HUES48 (cell line): ENCODE data around the gene DLG2.

Experiments used
- H3K27ac ChIP-seq: one replicate; pipeline ENCODE4 v1.7.0; 2013; ENCODE audit warnings: low read depth, low read length, inconsistent platforms
- H3K27me3 ChIP-seq: 2 replicates; pipeline ENCODE4 v1.6.1; 2013; ENCODE audit warnings: mild to moderate bottlenecking, low read length; ENCODE audit not compliant: control insufficient read depth, insufficient read depth
- H3K36me3 ChIP-seq: 2 replicates; pipeline ENCODE4 v1.6.1; 2013; ENCODE audit warnings: low read length; ENCODE audit not compliant: control insufficient read depth, insufficient read depth
- H3K4me1 ChIP-seq: 2 replicates; pipeline ENCODE4 v1.6.1; 2013; ENCODE audit warnings: mild to moderate bottlenecking, low read length; ENCODE audit not compliant: control insufficient read depth, insufficient read depth
- H3K4me3 ChIP-seq: 2 replicates; pipeline ENCODE4 v1.5.1; 2013; ENCODE audit warnings: mild to moderate bottlenecking, low read depth, low read length
- H3K9ac ChIP-seq: 2 replicates; pipeline ENCODE4 v1.6.1; 2013; ENCODE audit warnings: mild to moderate bottlenecking, low read depth, low read length, moderate library complexity
- H3K9me3 ChIP-seq: 2 replicates; pipeline ENCODE4 v1.6.1; 2013; ENCODE audit warnings: low read length; ENCODE audit not compliant: control insufficient read depth, insufficient read depth

Gene DLG2

GRCh38 chr11:85551881-85552280 is 75.3 kb downstream of the DLG2 start:
- Histone ChIP-seq H3K27ac (no peak overlapping the region), H3K27me3 (no peaks in the 10 kb centered on the region), H3K9me3 (peaks cover 16% of the 10 kb centered on the region), H3K9ac (no peak overlapping the region), H3K36me3 (no peaks in the 10 kb centered on the region), H3K4me1 (peaks cover 6% of the 10 kb centered on the region; the same call in 1 of the 2 replicates), H3K4me3 (no peak overlapping the region)

- 0 out of 2 replicates have a peak, but pooled peaks cover 3% of the 10 kb centered on the region for H3K9me3 ChIP-seq
- H3K4me3 ChIP-seq = no peak overlapping the region
- peak overlapping the region; percentile 95 for H3K27ac ChIP-seq
- 0 out of 2 replicates have a peak, but pooled peaks cover 3% of the 10 kb centered on the region for H3K36me3 ChIP-seq
- no peak overlapping the region for H3K9ac ChIP-seq
- peaks cover 35% of the 10 kb centered on the region for H3K4me1 ChIP-seq
- no peaks in the 10 kb centered on the region for H3K27me3 ChIP-seq
Measured at GRCh38 chr11:85541683-85542082, 85.5 kb downstream of the DLG2 start.

GRCh38 chr11:85540635-85541205 is 86.4 kb downstream of the DLG2 start:
- H3K36me3 ChIP-seq = 0 out of 2 replicates have a peak, but pooled peaks cover 3% of the 10 kb centered on the region
- H3K4me1 ChIP-seq = peaks cover 35% of the 10 kb centered on the region
- no peaks in the 10 kb centered on the region for H3K27me3 ChIP-seq
- H3K27ac ChIP-seq = peak overlapping the region; percentile 95
- H3K9me3 ChIP-seq = peaks cover 3% of the 10 kb centered on the region; the same call in 1 of the 2 replicates
- H3K4me3 ChIP-seq = no peak overlapping the region
- no peak overlapping the region for H3K9ac ChIP-seq

- peaks cover 3% of the 10 kb centered on the region; the same call in 1 of the 2 replicates for H3K9me3 ChIP-seq
- no peak overlapping the region for H3K4me3 ChIP-seq
- peaks cover 35% of the 10 kb centered on the region for H3K4me1 ChIP-seq
- 0 out of 2 replicates have a peak, but pooled peaks cover 3% of the 10 kb centered on the region for H3K36me3 ChIP-seq
- H3K27me3 ChIP-seq = no peaks in the 10 kb centered on the region
- H3K9ac ChIP-seq = no peak overlapping the region
- peak overlapping the region; percentile 95 for H3K27ac ChIP-seq
Measured at GRCh38 chr11:85540181-85540580, 87.0 kb downstream of the DLG2 start.

- Histone ChIP-seq H3K9me3 (peaks cover 6% of the 10 kb centered on the region), H3K4me1 (peaks cover 35% of the 10 kb centered on the region), H3K4me3 (no peak overlapping the region), H3K27me3 (no peaks in the 10 kb centered on the region), H3K27ac (no peak overlapping the region), H3K9ac (no peak overlapping the region), H3K36me3 (peaks cover 3% of the 10 kb centered on the region; the same call in 1 of the 2 replicates)
Measured at GRCh38 chr11:85539740-85540139, 87.4 kb downstream of the DLG2 start.

- no peak overlapping the region for H3K27ac ChIP-seq
- no peak overlapping the region for H3K4me3 ChIP-seq
- H3K4me1 ChIP-seq = peaks cover 35% of the 10 kb centered on the region
- no peaks in the 10 kb centered on the region for H3K27me3 ChIP-seq
- no peak overlapping the region for H3K9ac ChIP-seq
- peaks cover 3% of the 10 kb centered on the region; the same call in 1 of the 2 replicates for H3K36me3 ChIP-seq
- H3K9me3 ChIP-seq = peaks cover 10% of the 10 kb centered on the region
Measured at GRCh38 chr11:85539029-85539689, 88.0 kb downstream of the DLG2 start.

GRCh38 chr11:85536438-85536837 is 90.7 kb downstream of the DLG2 start:
- no peak overlapping the region for H3K4me3 ChIP-seq
- no peak overlapping the region for H3K27ac ChIP-seq
- H3K4me1 ChIP-seq = peaks cover 20% of the 10 kb centered on the region
- peaks cover 10% of the 10 kb centered on the region for H3K9me3 ChIP-seq
- peaks cover 3% of the 10 kb centered on the region; the same call in 1 of the 2 replicates for H3K36me3 ChIP-seq
- no peaks in the 10 kb centered on the region for H3K27me3 ChIP-seq
- H3K9ac ChIP-seq = no peak overlapping the region

GRCh38 chr11:85534806-85535205 is 92.3 kb downstream of the DLG2 start:
- Histone ChIP-seq H3K4me1 (peaks cover 10% of the 10 kb centered on the region), H3K9ac (no peak overlapping the region), H3K36me3 (peaks cover 3% of the 10 kb centered on the region; the same call in 1 of the 2 replicates), H3K27me3 (no peaks in the 10 kb centered on the region), H3K9me3 (peaks cover 10% of the 10 kb centered on the region), H3K27ac (no peak overlapping the region), H3K4me3 (no peak overlapping the region)

GRCh38 chr11:85531191-85531897 is 95.8 kb downstream of the DLG2 start:
- Histone ChIP-seq H3K4me1 (peaks cover 13% of the 10 kb centered on the region), H3K27ac (no peak overlapping the region), H3K9me3 (peaks cover 15% of the 10 kb centered on the region), H3K9ac (no peak overlapping the region), H3K4me3 (no peak overlapping the region), H3K27me3 (no peaks in the 10 kb centered on the region), H3K36me3 (no peaks in the 10 kb centered on the region; the same call in 1 of the 2 replicates)

GRCh38 chr11:85530634-85531033 is 96.5 kb downstream of the DLG2 start:
- Histone ChIP-seq H3K9ac (no peak overlapping the region), H3K4me3 (no peak overlapping the region), H3K9me3 (peaks cover 15% of the 10 kb centered on the region), H3K4me1 (peaks cover 21% of the 10 kb centered on the region), H3K36me3 (no peaks in the 10 kb centered on the region; the same call in 1 of the 2 replicates), H3K27me3 (no peaks in the 10 kb centered on the region), H3K27ac (no peak overlapping the region)

- Histone ChIP-seq H3K9ac (no peak overlapping the region), H3K4me1 (peaks cover 28% of the 10 kb centered on the region), H3K27me3 (no peaks in the 10 kb centered on the region), H3K27ac (peak overlapping the region; percentile 69), H3K9me3 (peaks cover 31% of the 10 kb centered on the region), H3K36me3 (no peaks in the 10 kb centered on the region; the same call in 1 of the 2 replicates), H3K4me3 (peak overlapping the region; percentile 13; the same call in 1 of the 2 replicates)
Measured at GRCh38 chr11:85526564-85526963, 100.6 kb downstream of the DLG2 start.
